ENCODE measurements around the gene OSBPL3.

DNA sequence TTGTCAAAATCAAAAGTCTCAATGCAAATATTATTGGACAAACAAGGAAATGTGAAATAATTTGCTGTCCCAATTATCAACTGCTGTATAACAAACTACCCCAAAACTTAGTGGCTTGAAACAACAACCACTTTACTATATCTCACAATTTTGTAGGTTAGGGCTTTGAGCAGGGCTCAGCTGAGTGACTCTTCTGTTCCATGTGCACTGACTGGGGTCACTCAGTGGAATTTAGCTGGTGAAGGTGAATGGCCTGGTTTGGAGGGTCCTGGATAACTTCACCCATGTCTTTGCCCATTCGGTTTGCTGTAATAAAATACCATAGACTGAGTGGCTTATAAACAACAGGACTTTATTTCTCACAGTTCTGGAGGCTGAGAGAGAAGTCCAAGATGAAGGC is 219.0 kb downstream of the OSBPL3 start:
- TF ChIP-seq, protein P1, sequence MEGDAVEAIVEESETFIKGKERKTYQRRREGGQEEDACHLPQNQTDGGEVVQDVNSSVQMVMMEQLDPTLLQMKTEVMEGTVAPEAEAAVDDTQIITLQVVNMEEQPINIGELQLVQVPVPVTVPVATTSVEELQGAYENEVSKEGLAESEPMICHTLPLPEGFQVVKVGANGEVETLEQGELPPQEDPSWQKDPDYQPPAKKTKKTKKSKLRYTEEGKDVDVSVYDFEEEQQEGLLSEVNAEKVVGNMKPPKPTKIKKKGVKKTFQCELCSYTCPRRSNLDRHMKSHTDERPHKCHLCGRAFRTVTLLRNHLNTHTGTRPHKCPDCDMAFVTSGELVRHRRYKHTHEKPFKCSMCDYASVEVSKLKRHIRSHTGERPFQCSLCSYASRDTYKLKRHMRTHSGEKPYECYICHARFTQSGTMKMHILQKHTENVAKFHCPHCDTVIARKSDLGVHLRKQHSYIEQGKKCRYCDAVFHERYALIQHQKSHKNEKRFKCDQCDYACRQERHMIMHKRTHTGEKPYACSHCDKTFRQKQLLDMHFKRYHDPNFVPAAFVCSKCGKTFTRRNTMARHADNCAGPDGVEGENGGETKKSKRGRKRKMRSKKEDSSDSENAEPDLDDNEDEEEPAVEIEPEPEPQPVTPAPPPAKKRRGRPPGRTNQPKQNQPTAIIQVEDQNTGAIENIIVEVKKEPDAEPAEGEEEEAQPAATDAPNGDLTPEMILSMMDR (IDR thresholded peaks at IDR 0.05) = no peak
- TF ChIP-seq SOX15 (CRISPR knock-in tag; IDR thresholded peaks at IDR 0.05) = no peak
- no peak for TF ChIP-seq MAX (CRISPR knock-in tag; IDR thresholded peaks at IDR 0.05)
- TF ChIP-seq JUN (CRISPR knock-in tag; IDR thresholded peaks at IDR 0.05) = no peak
- TF ChIP-seq, protein P2, sequence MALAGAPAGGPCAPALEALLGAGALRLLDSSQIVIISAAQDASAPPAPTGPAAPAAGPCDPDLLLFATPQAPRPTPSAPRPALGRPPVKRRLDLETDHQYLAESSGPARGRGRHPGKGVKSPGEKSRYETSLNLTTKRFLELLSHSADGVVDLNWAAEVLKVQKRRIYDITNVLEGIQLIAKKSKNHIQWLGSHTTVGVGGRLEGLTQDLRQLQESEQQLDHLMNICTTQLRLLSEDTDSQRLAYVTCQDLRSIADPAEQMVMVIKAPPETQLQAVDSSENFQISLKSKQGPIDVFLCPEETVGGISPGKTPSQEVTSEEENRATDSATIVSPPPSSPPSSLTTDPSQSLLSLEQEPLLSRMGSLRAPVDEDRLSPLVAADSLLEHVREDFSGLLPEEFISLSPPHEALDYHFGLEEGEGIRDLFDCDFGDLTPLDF (CRISPR knock-in tag; IDR thresholded peaks at IDR 0.05) = no peak
